DND-41 (cell line): ENCODE measurements around the gene ASPSCR1.
A peak's percentile ranks its signal among the peaks of the same experiment; 100 is the strongest.

Experiments used
- ATAC-seq: fragments of 200-7000 bp; cut with Tn5 transposase; 3 replicates; pipeline ENCODE4 v1.9.1; 2021; ENCODE audit warnings: low read depth; ENCODE audit not compliant: insufficient read depth
- DNase-seq: peaks from one replicate; pipeline ENCODE4 v3.0.0-alpha.2; 2020
- H2AFZ ChIP-seq: 2 replicates; pipeline ENCODE4 v1.6.0; 2012; ENCODE audit warnings: low read depth, low read length
- H3K27ac ChIP-seq: 2 replicates; pipeline ENCODE4 v1.5.1; 2012; ENCODE audit warnings: low read length, inconsistent platforms
- H3K27me3 ChIP-seq: fragments of 200-600 bp; sonication (generic); 2 replicates; pipeline ENCODE4 v1.6.0; 2012; ENCODE audit warnings: low read length, mild to moderate bottlenecking, inconsistent platforms; ENCODE audit not compliant: insufficient read depth, poor library complexity
- H3K36me3 ChIP-seq: 2 replicates; pipeline ENCODE4 v1.5.1; 2012; ENCODE audit warnings: low read length, inconsistent platforms; ENCODE audit not compliant: insufficient read depth
- H3K4me1 ChIP-seq: 2 replicates; pipeline ENCODE4 v1.5.1; 2012; ENCODE audit warnings: mild to moderate bottlenecking, low read length; ENCODE audit not compliant: insufficient read depth
- H3K4me2 ChIP-seq: 2 replicates; pipeline ENCODE4 v1.6.0; 2012; ENCODE audit warnings: mild to moderate bottlenecking, moderate library complexity, low read length, inconsistent platforms; ENCODE audit not compliant: insufficient read depth
- H3K4me3 ChIP-seq, 2 experiments: fragments of 200-600 bp in 1 of 2; shearing (Covaris generic) in 1 of 2; 2 replicates each; pipeline ENCODE4 v1.5.1; 2012 to 2016; ENCODE audit warnings: inconsistent platforms in 2 of 2, low read length in 2 of 2, mild to moderate bottlenecking in 2 of 2, low read depth in 1 of 2, moderate library complexity in 1 of 2
- H3K79me2 ChIP-seq: 2 replicates; pipeline ENCODE4 v1.6.0; 2012; ENCODE audit warnings: low read length, inconsistent platforms; ENCODE audit not compliant: insufficient read depth
- H3K9ac ChIP-seq: 2 replicates; pipeline ENCODE4 v1.6.0; 2012; ENCODE audit warnings: low read depth, mild to moderate bottlenecking, inconsistent platforms, low read length, moderate library complexity
- H3K9me3 ChIP-seq: 2 replicates; pipeline ENCODE4 v1.5.1; 2012; ENCODE audit warnings: low read length, moderate library complexity, mild to moderate bottlenecking, inconsistent platforms; ENCODE audit not compliant: insufficient read depth, severe bottlenecking
- H4K20me1 ChIP-seq: 2 replicates; pipeline ENCODE4 v1.6.0; 2012; ENCODE audit warnings: low read length; ENCODE audit not compliant: insufficient read depth
- EZH2 ChIP-seq: IDR thresholded peaks from 3 replicates; pipeline ENCODE4 v1.6.1; 2012; ENCODE audit warnings: borderline replicate concordance, low read depth, mild to moderate bottlenecking, moderate library complexity, low read length, inconsistent platforms; ENCODE audit not compliant: severe bottlenecking
- TF ChIP-seq, protein P1 (sequence below): IDR thresholded peaks from 2 replicates; pipeline ENCODE4 v1.5.1; 2012; ENCODE audit warnings: borderline replicate concordance, low read length, moderate library complexity, mild to moderate bottlenecking; ENCODE audit not compliant: poor library complexity, severe bottlenecking; ENCODE audit errors: extremely low read depth

ASPSCR1 gene

DNA sequence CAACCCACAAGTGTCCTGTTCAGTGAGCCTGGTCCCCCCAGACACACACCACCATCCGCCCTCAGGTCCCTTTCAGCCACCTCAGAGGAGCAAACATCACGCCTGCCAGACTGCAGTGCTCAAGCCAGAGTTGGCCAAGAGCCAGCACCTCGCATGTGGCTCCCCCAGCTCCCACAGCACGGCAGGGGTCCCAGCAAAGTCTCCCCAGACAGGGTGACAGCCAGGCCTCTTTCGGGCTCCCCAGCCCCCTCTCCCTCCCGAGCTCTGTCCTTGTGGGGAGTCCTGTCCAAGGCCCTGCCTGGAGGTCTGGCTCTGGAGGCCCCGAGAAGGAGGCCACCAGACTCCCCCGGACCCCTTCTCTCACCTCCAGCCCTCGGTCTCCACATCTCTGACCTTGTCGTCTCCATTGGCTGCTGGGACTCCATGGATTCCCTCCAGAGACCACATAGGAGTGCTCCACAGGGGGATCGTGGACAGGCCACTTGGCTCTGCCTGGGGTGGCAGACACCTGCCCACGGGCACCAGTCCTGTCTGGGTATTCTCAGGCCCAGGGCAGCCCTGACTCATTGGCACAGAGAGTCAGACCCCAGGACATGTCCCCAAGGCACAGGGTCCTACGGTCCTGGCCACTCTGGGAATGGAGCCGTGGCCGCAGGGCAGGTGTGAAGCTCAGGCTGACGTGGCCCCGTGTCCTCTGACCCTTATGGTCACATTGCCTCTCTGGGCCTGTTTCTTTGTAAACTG, 28.6 kb upstream of the ASPSCR1 start:
- DNase-seq (no peak), ATAC-seq (no peak)
- Histone ChIP-seq H3K4me2 (no peak overlapping the region), H3K9ac (no peak overlapping the region), H2AFZ (no peak overlapping the region), H3K27me3 (no peaks in the 10 kb centered on the region), H3K36me3 (no peaks in the 10 kb centered on the region), H3K4me3 (no peak overlapping the region), H3K79me2 (no peaks in the 10 kb centered on the region), H3K4me1 (peaks cover 9% of the 10 kb centered on the region), H4K20me1 (no peaks in the 10 kb centered on the region), H3K9me3 (no peaks in the 10 kb centered on the region), H3K27ac (no peak overlapping the region)
- no peak for TF ChIP-seq EZH2
- TF ChIP-seq, protein P1, sequence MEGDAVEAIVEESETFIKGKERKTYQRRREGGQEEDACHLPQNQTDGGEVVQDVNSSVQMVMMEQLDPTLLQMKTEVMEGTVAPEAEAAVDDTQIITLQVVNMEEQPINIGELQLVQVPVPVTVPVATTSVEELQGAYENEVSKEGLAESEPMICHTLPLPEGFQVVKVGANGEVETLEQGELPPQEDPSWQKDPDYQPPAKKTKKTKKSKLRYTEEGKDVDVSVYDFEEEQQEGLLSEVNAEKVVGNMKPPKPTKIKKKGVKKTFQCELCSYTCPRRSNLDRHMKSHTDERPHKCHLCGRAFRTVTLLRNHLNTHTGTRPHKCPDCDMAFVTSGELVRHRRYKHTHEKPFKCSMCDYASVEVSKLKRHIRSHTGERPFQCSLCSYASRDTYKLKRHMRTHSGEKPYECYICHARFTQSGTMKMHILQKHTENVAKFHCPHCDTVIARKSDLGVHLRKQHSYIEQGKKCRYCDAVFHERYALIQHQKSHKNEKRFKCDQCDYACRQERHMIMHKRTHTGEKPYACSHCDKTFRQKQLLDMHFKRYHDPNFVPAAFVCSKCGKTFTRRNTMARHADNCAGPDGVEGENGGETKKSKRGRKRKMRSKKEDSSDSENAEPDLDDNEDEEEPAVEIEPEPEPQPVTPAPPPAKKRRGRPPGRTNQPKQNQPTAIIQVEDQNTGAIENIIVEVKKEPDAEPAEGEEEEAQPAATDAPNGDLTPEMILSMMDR = no peak

DNA sequence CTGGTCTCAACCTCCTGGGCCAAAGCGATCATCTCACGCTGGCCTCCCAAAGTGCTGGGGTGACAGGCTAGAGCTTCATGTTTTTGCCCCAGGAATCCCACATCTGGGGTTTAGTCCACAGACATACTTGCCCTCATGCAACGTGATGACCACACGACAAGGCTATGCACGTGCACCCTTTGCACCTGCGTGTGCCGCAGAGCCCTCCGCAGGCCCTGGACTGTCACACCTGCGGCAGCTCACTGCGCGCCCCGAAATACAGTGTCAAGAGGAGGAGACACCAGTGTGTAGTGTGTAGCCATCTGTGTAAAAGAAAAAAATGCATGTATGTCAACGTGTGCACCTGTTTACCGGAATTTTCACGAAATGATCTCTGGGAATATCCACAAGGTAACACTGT, 26.9 kb upstream of the ASPSCR1 start:
- no peak for DNase-seq
- no peak overlapping the region for H3K27ac ChIP-seq
- peaks cover 9% of the 10 kb centered on the region for H3K4me1 ChIP-seq
- no peak overlapping the region for H3K4me3 ChIP-seq
- H3K9ac ChIP-seq = no peak overlapping the region
- no peak overlapping the region for H2AFZ ChIP-seq
- H4K20me1 ChIP-seq = no peaks in the 10 kb centered on the region
- H3K9me3 ChIP-seq = no peaks in the 10 kb centered on the region
- no peak overlapping the region for H3K4me2 ChIP-seq
- no peaks in the 10 kb centered on the region for H3K79me2 ChIP-seq
- no peaks in the 10 kb centered on the region for H3K27me3 ChIP-seq
- no peak for TF ChIP-seq EZH2
- TF ChIP-seq, protein P1 = no peak
- no peak for ATAC-seq
- H3K36me3 ChIP-seq = no peaks in the 10 kb centered on the region

- no peaks in the 10 kb centered on the region for H3K36me3 ChIP-seq
- H3K4me2 ChIP-seq = no peak overlapping the region
- H3K4me1 ChIP-seq = peaks cover 9% of the 10 kb centered on the region
- H3K9ac ChIP-seq = no peak overlapping the region
- H4K20me1 ChIP-seq = no peaks in the 10 kb centered on the region
- no peak overlapping the region for H3K4me3 ChIP-seq
- H3K27ac ChIP-seq = no peak overlapping the region
- TF ChIP-seq, protein P1 = no peak
- TF ChIP-seq EZH2 = no peak
- no peak for DNase-seq
- no peaks in the 10 kb centered on the region for H3K9me3 ChIP-seq
- no peaks in the 10 kb centered on the region for H3K79me2 ChIP-seq
- no peaks in the 10 kb centered on the region for H3K27me3 ChIP-seq
- no peak overlapping the region for H2AFZ ChIP-seq
- ATAC-seq = peak; percentile 24; the same call in 1 of the 3 replicates
These were observed 25.4 kb upstream of the ASPSCR1 start for GRCh38 chr17:81951785-81952684.
